GM19395 (cell line): ENCODE data around the gene GTF2H2.
"Not testable (repeated sequence)": the region's sequence is repeated elsewhere in the genome, so short reads cannot be mapped to it uniquely, and the experiment has no call there.

ENCODE experiments used
- ATAC-seq: cut with Tn5 transposase; IDR thresholded peaks from one replicate; pipeline ENCODE4 v1.9.1; 2021; ENCODE audit warnings: mild to moderate bottlenecking, moderate library complexity; ENCODE audit not compliant: unreplicated experiment

GTF2H2 gene

DNA sequence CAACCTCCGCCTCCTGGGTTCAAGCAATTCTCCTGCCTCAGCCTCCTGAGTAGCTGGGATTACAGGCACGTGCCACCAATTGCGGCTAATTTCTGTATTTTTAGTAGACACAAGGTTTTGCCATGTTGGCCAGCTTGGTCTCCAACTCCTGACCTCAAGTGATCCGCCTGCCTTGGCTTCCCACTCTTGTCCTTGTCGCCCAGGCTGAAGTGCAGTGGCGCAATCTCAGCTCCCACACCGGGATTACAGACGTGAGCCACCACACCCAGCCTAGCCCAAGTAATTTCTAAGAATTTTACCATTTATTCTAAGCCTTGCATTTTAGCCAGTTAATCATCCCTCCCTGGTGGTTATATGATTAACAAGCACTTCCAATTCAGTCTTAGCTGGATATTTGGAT lies 53.3 kb downstream of the GTF2H2 start:
- ATAC-seq: no peak

DNA sequence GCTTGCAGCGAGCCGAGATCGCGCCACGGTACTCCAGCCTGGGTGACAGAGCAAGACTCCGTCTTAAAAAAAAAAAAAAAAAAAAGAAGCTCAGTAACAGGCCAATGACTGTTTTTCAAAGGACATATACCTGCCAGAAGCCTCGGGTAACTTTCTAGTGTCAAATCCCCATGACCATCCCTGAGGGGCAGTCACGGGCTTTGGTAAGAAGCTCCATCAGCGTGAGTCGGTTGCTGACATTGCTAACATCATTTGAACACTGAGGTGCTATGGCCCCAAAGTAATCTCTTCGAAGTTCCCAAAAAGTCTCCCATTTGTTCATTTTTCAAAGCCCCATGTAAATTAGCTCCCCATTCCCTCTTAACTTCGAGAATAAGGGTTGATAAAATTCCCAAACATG lies 53.9 kb downstream of the GTF2H2 start:
- ATAC-seq: no peak

DNA sequence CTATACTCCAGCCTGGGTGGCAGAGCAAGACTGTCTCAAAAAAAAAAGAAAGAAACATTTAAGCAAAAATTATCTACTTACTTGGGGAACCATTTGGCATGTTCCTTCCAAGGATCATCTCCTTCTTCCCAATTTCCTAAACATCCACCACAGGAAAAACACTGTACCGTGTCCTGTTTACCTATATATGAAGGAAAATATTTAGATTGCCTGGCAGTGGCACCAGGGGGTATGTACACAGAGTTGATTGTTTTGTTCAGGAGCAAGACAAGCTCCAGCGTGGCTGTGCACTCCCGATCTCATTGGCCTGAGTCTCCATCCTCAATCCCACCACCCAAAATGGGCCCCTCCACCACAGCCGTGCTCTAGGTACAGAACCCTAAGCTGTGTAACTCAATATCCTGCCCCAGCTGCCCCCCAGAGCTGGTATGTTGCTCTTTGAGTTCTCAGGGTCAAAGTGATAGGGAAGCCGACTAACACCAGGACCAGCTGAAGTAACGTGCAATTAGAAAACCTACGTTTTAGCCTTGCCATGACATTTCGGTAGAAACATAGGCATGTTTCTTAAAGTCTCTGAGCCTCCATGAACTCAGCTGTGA lies 56.2 kb downstream of the GTF2H2 start:
- no peak for ATAC-seq

DNA sequence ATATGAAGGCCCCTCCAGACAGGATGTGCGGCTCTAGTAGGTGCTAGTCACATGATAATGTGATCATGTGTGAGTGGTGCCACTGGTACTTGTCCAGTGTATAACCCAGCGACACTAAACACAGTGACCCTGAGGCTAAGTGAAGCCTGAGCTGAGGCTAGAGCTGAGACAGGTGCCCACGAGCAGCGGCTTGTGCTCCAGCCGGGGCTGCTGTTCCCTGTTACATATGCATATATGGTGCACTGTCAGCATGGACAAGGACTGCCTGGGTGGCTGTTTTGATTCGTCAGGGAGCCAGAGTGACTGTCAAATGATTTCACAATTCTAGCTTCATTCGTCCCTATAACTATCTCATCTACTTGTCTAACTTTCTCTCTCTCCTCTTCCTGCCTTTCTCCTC lies 60.5 kb downstream of the GTF2H2 start:
- not testable (repeated sequence) for ATAC-seq
